D721Med (cell line): ENCODE results near the gene SH3D21.

ENCODE experiments used
- DNase-seq: peaks from one replicate; pipeline ENCODE4 v3.0.0; 2011; ENCODE audit warnings: low spot score; ENCODE audit not compliant: insufficient read length
- FAIRE-seq: peaks from 2 replicates; lab custom pipeline; 2011; peaks lifted over from hg19 to GRCh38; lab: Jason Lieb, UNC
- TF ChIP-seq, protein P1 (sequence below): IDR thresholded peaks from 2 replicates; pipeline ENCODE4 v1.5.1; 2012; ENCODE audit warnings: mild to moderate bottlenecking, control low read depth; ENCODE audit not compliant: insufficient read depth; ENCODE audit errors: missing control alignments

The SH3D21 gene

DNA sequence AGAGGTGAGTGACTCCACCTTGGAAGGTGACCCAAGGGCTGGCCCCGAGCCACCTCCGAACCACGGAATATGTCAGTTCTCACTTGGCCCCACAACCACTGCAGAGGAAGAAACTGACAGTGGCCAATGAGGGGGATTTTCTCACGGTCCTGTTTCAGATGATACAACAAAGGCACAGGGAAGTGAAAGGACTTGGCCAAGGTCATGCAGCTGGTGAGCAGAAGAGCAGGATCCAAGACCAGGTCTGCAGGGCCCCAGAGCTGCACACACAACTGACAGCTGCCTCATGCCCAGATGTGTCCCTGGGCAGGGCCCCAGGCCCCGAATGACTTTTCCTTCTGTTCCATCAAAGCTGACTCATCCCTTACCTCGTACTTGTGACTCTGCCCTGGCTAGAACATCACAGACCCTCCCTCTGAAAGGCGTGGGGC, 43.1 kb downstream of the SH3D21 start:
- DNase-seq, result no peak
- TF ChIP-seq, protein P1, sequence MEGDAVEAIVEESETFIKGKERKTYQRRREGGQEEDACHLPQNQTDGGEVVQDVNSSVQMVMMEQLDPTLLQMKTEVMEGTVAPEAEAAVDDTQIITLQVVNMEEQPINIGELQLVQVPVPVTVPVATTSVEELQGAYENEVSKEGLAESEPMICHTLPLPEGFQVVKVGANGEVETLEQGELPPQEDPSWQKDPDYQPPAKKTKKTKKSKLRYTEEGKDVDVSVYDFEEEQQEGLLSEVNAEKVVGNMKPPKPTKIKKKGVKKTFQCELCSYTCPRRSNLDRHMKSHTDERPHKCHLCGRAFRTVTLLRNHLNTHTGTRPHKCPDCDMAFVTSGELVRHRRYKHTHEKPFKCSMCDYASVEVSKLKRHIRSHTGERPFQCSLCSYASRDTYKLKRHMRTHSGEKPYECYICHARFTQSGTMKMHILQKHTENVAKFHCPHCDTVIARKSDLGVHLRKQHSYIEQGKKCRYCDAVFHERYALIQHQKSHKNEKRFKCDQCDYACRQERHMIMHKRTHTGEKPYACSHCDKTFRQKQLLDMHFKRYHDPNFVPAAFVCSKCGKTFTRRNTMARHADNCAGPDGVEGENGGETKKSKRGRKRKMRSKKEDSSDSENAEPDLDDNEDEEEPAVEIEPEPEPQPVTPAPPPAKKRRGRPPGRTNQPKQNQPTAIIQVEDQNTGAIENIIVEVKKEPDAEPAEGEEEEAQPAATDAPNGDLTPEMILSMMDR, result no peak
- FAIRE-seq, result no peak

DNA sequence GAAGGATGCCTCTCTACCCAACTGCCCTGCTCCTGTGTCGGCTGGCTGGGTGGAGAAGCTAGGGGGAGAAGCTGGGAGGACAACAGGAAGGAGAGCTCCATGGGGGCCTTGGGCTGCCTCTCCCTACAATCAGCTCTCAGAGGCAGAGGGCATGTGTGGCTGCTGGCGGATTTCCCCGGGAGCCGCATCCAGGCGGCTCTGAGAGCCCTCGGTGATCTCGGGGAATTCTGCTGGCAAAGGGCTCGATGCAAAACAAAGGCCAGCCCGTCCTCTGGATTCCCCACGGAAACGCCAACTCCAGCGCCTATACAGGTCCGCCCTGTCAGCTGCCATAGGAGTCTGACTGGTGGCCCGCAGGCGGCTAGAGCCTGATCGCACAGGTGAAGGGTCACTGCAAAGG, 43.7 kb downstream of the SH3D21 start:
- DNase-seq, result no peak
- TF ChIP-seq, protein P1, result no peak
- no peak for FAIRE-seq

DNA sequence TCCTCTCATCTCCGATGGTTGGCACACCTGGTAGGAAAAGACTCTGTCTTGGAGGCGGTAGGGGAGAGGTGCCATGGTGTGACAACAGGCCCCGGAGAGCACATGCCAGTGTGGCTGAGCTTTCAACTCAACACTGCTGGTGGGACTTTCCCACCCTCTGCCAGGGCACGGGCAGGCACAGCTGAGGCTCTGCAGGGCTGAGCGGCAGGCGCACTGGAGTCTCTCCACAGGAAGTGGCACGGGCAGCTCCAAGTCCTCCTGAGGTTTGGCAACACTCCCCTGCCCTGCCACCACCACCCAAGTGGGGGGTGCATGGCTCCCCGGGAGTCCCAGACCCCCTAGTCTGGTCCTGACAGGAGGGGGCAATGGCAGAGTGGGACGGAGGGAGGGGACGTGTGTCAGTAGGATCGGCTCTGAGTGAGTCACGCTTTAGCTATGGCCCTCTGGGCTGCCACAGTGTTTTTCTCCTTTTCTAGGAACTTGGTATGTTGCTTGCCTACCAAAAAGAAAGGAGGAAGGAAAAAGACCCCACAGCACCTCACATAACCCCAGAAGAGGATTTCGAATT, 44.6 kb downstream of the SH3D21 start:
- FAIRE-seq (no peak), DNase-seq (no peak)
- TF ChIP-seq, protein P1, result no peak

DNA sequence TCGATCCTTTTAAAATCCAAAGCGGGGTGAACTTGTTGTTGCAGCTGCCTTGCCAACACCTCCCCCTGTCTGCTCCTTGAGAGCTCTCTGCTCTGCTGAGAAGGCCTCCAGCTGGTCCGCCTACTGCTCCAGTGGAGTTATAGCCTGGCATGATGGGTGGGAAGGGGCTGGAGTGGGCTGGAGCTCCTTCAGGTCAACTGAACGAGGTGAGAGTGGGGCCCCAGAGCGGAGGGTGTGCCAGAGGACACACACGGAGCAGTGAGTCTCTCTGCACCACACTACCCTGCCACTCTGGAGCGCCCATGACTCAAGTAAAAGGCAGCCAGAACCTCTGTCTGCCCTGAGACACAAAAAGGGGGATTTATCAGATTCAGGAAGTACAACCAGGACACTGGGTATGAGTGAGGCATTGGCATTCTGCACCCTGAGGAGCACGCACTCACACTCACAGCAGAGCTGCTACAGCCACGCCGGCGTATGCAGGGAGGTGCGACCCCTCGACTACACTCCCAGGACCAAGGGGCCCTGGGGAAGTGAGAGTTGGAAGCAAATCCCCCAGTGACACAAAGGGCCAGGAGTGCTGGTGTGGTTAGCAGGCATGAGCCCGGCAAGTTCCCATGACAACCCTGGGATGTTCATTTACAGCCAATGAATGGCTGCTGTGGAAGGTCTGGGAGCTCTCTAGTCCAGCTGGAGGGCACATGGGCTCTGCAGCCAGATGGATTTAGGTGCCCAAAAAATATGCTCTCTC, 45.2 kb downstream of the SH3D21 start:
- FAIRE-seq (no peak), DNase-seq (no peak)

DNA sequence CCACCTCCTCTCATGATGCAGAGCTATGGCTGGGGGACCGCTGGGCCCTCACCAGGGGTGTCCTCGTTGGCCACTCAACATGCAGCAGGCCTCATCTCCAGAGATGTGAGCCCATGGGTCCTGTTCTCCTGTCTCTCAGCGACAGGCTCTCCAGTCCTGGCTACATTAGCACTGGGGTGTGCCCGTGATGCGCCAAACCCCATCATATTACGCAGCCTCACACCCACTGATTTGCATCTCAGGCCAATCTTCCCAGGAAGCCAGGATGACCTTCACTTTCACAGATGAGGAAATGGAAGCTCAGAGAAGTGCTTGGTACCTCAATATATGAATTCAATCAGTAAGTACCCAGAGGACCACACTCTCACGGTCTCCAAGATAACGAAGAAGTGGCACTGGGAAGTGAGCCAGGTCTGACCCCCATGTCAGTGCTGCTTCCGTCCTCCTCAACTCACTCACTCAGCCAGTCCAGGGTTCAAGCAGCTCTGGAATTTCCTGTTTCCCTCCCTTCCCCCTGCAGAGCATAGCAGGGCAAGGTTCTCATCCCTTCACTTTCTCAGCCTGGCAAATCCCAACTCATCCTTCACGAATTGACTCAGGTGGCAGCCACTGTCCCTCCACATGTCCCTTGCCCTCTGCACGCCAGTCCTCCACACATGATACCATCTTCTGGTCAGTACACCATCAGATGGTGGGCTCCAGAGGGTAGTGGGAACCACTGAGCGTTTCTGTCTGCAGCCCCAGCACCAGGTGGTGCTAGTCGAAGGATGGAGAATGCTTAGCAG, 46.1 kb downstream of the SH3D21 start:
- DNase-seq (no peak), FAIRE-seq (no peak)
- TF ChIP-seq, protein P1, result no peak

More for the DNA sequence above, 45.2 kb downstream of the SH3D21 start:
- TF ChIP-seq, protein P1, result no peak

DNA sequence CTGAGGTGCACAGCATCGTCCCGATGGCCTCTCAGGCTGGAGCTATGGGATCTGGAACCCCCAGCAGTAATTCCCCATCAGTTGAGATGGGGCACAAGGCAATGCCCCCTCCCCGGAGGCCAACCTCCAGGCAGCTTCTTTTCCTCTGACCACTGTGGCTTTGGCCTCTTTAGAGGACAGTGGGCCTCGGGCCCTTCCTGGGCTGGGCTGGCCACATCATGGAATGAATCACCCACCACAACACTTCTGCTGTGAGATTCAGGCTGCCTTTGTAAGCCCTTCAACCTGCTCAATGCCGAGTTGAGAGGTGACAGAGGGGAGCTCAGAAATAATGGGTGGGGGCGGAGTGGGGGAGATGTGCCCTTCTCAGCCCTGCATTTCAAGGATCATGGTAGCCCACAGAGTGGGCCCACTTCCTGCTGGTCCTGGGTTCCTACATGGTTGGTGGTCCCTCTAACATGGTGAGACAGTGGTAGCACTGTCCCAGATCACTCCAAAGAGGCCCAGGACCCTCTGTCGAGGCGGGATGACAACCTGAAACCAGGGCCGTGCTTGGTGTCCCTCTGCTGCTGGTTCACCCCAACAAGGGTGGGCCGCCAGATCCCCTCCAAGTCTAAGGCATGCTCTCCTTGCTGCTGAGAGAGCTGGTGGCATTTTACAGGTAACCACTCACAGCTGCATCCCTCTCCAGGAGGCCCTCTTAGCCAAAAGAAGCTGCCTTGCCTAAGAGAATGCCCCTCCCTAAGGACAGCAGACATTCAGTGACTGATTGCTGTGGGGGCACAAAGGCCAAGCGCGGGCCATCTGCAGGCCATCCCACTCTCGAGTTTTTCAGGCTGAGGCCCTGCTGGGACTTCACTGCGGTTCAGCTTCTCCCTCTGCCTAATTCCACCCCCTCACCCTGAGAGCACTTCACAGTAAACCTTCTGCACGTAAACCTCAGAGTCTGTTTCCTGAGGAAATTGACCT, 47.0 kb downstream of the SH3D21 start:
- FAIRE-seq, result no peak
- no peak for DNase-seq
- TF ChIP-seq, protein P1, result no peak
